Measurements from ENCODE around the gene UBE2Z. TPM values are rescaled to one million over a fixed set of nuclear protein-coding genes. Genes with fewer than 3 reads are reported as not detected.

UBE2Z gene
- total RNA-seq, 2 donors from 2014 or later: 90.2 to 99.0 TPM

DNA sequence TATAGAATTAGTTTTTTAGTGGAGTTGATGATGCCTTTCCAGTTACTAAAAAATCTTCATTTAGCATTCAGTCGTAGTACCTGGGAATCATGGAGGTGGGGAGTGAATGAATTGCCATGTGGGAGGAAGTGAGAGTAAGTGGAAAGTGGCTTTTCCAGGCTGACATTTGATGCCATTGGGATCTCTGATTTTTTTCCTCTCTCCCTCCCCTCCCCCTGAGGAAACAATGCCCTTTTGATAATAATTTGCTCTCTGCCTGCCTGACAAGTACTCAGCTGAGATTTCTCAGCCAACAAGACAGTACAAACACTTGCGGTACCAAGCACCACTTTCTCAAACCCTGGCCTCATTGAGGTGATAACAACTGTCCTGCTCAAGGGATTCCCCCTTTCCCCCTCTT is 2.2 kb downstream of the UBE2Z start:
- H3K4me1 ChIP-seq (ENCODE audit: control insufficient read depth, insufficient read depth, low read length): no peaks in the 10 kb centered on the region
- DNase-seq: no peak
- TF ChIP-seq, protein P1, sequence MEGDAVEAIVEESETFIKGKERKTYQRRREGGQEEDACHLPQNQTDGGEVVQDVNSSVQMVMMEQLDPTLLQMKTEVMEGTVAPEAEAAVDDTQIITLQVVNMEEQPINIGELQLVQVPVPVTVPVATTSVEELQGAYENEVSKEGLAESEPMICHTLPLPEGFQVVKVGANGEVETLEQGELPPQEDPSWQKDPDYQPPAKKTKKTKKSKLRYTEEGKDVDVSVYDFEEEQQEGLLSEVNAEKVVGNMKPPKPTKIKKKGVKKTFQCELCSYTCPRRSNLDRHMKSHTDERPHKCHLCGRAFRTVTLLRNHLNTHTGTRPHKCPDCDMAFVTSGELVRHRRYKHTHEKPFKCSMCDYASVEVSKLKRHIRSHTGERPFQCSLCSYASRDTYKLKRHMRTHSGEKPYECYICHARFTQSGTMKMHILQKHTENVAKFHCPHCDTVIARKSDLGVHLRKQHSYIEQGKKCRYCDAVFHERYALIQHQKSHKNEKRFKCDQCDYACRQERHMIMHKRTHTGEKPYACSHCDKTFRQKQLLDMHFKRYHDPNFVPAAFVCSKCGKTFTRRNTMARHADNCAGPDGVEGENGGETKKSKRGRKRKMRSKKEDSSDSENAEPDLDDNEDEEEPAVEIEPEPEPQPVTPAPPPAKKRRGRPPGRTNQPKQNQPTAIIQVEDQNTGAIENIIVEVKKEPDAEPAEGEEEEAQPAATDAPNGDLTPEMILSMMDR (conservative IDR thresholded peaks at IDR 0.05): no peak
- Mint-ChIP-seq H3K4me1 (peaks cover 26% of the 10 kb centered on the region), H3K9me3 (no peaks in the 10 kb centered on the region), H3K27me3 (ENCODE audit: insufficient read depth) (no peaks in the 10 kb centered on the region), H3K4me3 (peak overlapping the region; percentile 92), H3K36me3 (ENCODE audit: low read depth) (peaks cover 38% of the 10 kb centered on the region), H3K27ac (no peak overlapping the region)
- H3K4me3 ChIP-seq (ENCODE audit: low read length): peak overlapping the region; percentile 98
- H3K9ac ChIP-seq (ENCODE audit: extremely low read depth, low read length, poor library complexity, severe bottlenecking): no peak overlapping the region
- H3K9me3 ChIP-seq (ENCODE audit: control insufficient read depth, low read length): no peaks in the 10 kb centered on the region
- 86% methylated on average over 2 of the region's 2 CpGs; no CpG with 5 or more reads in 1 of the 2 experiments for WGBS, 2 experiments (ENCODE audit: insufficient coverage in 1 of 2, insufficient read length in 1 of 2)
- H3K27ac ChIP-seq (ENCODE audit: low read depth, low read length): no peak overlapping the region
- H3K27me3 ChIP-seq (ENCODE audit: control insufficient read depth, insufficient read depth, low read length, poor library complexity, severe bottlenecking): no peaks in the 10 kb centered on the region
- peaks cover 52% of the 10 kb centered on the region for H3K36me3 ChIP-seq (ENCODE audit: control insufficient read depth, insufficient read depth, low read length)

DNA sequence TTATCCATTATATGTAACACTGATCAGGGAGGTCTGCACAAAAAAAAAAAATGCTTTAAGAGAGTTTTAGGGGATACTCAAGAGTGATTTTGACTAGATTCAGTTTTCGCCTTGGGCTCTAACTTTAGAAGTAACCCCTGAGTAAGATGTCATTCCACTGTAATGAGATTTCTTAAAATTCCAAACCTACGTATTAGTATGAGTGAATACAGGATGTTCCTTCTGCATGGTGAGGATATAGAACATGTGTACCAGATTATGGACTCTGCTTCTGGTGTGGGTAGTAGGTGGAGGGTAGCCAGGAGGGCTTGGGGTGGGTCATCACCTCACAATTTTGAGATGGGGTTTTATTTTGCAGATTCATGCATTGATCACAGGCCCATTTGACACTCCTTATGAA is 4.3 kb downstream of the UBE2Z start:
- H3K27ac ChIP-seq (ENCODE audit: low read depth, low read length): no peak overlapping the region
- no peaks in the 10 kb centered on the region for H3K4me1 ChIP-seq (ENCODE audit: control insufficient read depth, insufficient read depth, low read length)
- Mint-ChIP-seq H3K4me3 (no peak overlapping the region), H3K27me3 (ENCODE audit: insufficient read depth) (no peaks in the 10 kb centered on the region), H3K27ac (no peak overlapping the region), H3K4me1 (peaks cover 26% of the 10 kb centered on the region), H3K9me3 (no peaks in the 10 kb centered on the region), H3K36me3 (ENCODE audit: low read depth) (peaks cover 56% of the 10 kb centered on the region)
- WGBS, 2 experiments (ENCODE audit: insufficient coverage in 1 of 2, insufficient read length in 1 of 2): 100% methylated on average over 1 to 2 of the region's 2 CpGs
- H3K27me3 ChIP-seq (ENCODE audit: control insufficient read depth, insufficient read depth, low read length, poor library complexity, severe bottlenecking): no peaks in the 10 kb centered on the region
- H3K4me3 ChIP-seq (ENCODE audit: low read length): no peak overlapping the region
- peaks cover 72% of the 10 kb centered on the region for H3K36me3 ChIP-seq (ENCODE audit: control insufficient read depth, insufficient read depth, low read length)
- H3K9ac ChIP-seq (ENCODE audit: extremely low read depth, low read length, poor library complexity, severe bottlenecking): no peak overlapping the region
- no peak for DNase-seq
- H3K9me3 ChIP-seq (ENCODE audit: control insufficient read depth, low read length): no peaks in the 10 kb centered on the region
- TF ChIP-seq, protein P1 (conservative IDR thresholded peaks at IDR 0.05): no peak

DNA sequence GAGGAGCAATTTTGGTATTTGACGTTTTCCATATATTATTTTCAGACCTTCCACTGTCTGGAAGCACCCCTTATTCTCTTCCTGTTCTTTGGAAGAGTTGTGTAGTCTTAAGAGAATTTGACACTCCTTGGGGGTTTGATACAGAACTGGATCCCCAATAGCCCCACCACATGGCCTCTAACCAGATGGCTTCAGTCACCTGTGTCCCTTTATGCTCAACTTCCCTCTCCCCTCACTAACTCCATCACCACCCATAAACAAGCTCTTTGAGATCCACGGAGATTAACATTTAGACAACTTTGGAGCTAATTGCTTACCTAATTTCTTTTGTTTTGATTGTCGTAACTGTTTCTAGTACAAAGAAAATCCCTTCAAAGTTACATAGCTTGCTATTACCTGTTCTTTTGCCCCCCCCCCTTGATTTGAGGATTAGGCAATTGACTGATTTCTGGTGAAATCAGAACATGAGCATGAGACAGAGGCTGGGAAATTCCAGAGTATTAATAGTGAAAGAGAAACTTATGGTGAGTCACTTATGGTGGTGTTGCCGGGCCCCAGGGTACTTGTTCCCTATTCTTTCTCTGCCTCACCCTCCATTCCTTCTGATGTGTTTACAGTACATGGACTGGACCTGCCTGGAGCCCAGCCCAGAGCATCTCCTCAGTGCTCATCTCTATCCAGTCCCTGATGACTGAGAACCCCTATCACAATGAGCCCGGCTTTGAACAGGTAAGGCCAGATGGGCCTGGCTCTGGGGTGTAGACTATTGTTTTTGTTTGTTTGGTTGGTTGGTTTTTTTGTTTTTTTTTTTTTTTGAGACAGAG is 7.5 kb downstream of the UBE2Z start:
- Histone ChIP-seq H3K9ac (ENCODE audit: extremely low read depth, low read length, poor library complexity, severe bottlenecking) (no peak overlapping the region), H3K4me3 (ENCODE audit: low read length) (no peak overlapping the region), H3K27me3 (ENCODE audit: control insufficient read depth, insufficient read depth, low read length, poor library complexity, severe bottlenecking) (no peaks in the 10 kb centered on the region), H3K9me3 (ENCODE audit: control insufficient read depth, low read length) (no peaks in the 10 kb centered on the region), H3K4me1 (ENCODE audit: control insufficient read depth, insufficient read depth, low read length) (no peaks in the 10 kb centered on the region), H3K36me3 (ENCODE audit: control insufficient read depth, insufficient read depth, low read length) (peaks cover 92% of the 10 kb centered on the region), H3K27ac (ENCODE audit: low read depth, low read length) (no peak overlapping the region)
- TF ChIP-seq, protein P1 (conservative IDR thresholded peaks at IDR 0.05): no peak
- WGBS, 2 experiments (ENCODE audit: insufficient coverage in 1 of 2, insufficient read length in 1 of 2): 93 to 98% methylated on average over 2 to 3 of the region's 5 CpGs
- no peaks in the 10 kb centered on the region for H3K9me3 Mint-ChIP-seq
- DNase-seq: no peak
- H3K36me3 Mint-ChIP-seq (ENCODE audit: low read depth): peaks cover 74% of the 10 kb centered on the region
- H3K27ac Mint-ChIP-seq: no peak overlapping the region
- H3K4me1 Mint-ChIP-seq: peaks cover 8% of the 10 kb centered on the region
- H3K27me3 Mint-ChIP-seq (ENCODE audit: insufficient read depth): no peaks in the 10 kb centered on the region
- H3K4me3 Mint-ChIP-seq: no peak overlapping the region

All from endodermal cell (in vitro differentiated cells).